Cortex of kidney (tissue), 1 donor: ENCODE results near the gene RAB3A.
"Not testable (repeated sequence)": the region's sequence is repeated elsewhere in the genome, so short reads cannot be mapped to it uniquely, and the experiment has no call there.

Source experiments
- DNase-seq: peaks from one replicate; lab custom pipeline; 2025; lab: John Stamatoyannopoulos, UW

The RAB3A gene

GRCh38 chr19:18223860-18224524, 20.1 kb upstream of the RAB3A start:
- no peak for DNase-seq

- no peak for DNase-seq
Observed at GRCh38 chr19:18221815-18222725, 18.2 kb upstream of the RAB3A start.

- no peak for DNase-seq
Observed at GRCh38 chr19:18220632-18221275, 16.9 kb upstream of the RAB3A start.

DNA sequence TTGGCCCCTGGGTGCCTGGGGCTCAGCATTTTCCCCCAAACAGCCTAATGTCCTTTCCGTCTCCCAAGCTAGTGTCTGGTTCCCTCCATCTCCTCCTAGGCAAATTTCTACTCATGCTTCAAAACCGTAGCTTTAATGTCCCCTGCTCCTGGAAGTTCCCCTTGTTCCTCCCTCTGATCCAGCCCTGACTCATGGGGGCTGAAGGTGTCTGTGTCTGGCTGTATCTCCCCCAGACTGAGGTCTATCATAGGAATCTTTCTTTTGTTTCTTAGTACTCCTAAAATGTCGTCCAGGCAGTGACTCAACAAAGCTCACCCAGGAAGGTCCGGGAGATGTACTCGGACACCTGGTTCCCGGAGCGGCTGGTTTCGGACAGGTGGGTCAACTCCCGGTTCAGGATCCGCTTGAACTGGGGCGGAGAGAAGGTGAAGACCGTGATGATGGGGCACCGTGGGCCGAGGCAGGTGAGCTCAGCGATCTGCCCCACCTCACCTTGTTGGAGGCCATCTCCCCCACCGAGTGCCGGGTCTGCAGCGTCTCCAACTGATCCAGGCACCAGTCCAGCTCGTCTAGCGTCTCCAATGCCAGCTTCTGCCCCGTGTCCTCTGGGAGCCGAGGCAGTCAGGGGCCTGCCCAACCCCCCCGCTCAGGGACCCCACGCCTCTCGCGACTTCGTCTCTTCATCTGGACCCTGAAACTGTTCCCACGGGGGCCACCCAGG, 16.2 kb upstream of the RAB3A start:
- no peak for DNase-seq

DNA sequence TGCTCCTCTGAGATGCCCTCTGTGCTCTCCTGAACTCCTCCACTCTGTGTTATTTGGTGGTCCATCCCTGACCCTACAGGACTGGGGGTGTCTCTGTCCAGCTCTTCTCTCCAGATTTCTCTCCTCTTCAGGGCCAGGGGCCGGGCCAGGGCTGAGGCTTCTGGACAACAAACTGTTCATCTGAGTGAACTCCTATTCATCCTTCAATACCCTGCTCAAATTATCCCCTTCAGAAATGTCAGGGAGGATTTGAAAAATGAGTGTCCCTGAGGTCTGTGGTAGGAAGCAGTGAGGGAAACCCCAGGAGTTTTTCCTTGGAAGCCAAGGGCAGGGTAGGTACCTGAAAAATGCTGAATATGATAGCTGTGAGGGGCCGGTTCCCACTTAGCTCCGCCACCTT, 14.8 kb upstream of the RAB3A start:
- DNase-seq = no peak

GRCh38 chr19:18218159-18218558, 14.3 kb upstream of the RAB3A start:
- no peak for DNase-seq

GRCh38 chr19:18216789-18217188, 12.9 kb upstream of the RAB3A start:
- no peak for DNase-seq

DNA sequence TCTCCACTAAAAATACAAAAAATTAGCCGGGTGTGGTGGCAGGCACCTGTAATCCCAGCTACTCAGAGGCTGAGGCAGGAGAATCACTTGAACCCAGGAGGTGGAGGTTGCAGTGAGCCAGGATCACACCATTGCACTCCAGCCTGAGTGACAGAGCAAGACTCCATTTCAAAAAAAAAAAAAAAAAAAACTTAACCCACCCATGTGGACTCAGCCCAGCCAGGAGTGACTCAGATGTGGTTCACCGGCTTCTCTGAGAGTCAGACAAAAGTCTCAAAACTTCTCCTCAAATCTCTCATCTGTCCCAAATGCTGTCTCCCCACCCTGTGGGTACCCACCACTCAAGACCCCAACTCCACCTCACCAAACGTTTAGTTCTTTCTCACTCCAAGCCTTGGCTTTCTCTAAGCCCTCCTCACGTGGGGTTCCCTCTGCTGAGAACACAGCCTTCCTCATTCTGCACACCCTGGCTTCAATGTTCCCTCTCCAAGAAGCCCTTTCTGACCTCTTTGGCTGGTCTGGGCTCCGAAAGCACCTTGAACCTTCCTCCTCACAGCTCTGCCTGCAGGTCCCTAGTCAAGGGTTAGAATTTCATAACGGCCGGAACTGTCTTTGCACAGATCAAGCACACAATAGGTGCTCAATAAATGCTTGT, 11.1 kb upstream of the RAB3A start:
- no peak for DNase-seq

GRCh38 chr19:18211683-18212082, 7.8 kb upstream of the RAB3A start:
- no peak for DNase-seq

DNA sequence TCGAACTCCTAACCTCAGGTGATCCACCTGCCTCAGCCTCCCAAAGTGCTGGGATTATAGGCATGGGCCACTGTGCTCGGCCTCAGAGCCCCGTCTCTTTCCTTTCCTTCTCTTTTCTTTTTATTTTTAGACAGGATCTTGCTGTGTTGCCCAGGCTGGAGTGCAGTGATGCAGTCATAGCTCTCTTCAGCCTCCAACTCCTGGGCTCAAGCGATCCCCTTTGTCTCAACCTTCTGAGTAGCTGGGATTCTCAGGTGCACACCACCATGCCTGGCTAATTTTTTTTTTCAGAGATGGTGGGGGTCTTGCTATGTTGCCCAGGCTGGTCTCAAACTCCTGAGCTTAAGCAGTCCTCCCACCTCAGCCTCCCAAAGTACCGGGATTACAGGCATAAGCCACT, 6.1 kb upstream of the RAB3A start:
- not testable (repeated sequence) for DNase-seq

GRCh38 chr19:18208098-18208951, 4.5 kb upstream of the RAB3A start:
- no peak for DNase-seq

DNA sequence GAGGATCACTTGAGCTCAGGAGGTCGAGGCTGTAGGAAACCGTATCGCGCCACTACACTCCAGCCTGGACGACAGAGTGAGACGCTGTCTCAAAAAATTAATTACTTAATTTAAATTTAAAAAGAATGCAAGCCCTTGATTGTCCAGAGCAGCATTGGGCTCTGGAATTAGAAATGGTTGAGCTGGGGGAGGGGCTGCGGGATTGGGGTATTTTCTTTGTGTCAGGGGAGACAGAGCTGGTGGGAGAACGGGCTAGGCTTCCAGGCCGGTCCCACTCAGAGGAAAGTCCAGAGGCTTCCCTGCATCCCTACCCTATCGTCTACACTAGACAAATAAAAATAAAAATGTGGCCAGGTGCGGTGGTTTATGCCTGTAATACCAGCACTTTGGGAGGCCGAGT, 2.2 kb upstream of the RAB3A start:
- no peak for DNase-seq

DNA sequence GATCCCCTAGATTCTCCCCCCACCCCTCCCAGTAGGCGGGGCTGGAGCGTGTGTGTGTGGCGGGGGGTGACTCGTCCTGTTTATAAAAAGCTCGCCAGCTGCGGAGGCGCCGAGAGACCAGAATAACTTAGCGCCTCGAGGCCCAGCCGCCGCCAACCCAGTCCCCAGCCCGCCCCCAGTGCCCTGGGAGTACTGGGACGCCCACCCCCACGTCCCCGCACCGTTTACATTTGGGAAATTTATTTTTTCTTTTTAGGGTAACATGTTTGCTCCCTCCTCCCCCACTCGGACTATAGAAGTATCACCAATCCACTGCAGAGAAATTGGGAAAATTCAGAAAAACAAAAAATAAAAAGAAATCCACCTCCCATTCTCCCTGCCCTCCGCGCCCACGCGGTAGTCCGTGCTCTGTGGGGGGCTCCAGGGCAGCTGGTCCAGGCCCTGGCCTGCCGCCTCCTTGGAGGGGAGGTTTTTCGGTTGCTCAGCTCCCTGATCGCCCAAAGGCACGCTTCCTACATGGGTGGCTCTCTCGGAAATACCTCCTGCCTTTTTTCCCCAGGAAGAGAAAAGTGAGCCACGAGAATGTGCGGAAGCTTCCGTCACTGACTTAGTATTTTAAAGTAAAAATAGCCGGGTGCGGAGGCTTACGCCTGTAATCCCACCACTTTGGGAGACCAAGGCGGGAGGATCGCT, 1.5 kb upstream of the RAB3A start:
- DNase-seq = no peak

DNA sequence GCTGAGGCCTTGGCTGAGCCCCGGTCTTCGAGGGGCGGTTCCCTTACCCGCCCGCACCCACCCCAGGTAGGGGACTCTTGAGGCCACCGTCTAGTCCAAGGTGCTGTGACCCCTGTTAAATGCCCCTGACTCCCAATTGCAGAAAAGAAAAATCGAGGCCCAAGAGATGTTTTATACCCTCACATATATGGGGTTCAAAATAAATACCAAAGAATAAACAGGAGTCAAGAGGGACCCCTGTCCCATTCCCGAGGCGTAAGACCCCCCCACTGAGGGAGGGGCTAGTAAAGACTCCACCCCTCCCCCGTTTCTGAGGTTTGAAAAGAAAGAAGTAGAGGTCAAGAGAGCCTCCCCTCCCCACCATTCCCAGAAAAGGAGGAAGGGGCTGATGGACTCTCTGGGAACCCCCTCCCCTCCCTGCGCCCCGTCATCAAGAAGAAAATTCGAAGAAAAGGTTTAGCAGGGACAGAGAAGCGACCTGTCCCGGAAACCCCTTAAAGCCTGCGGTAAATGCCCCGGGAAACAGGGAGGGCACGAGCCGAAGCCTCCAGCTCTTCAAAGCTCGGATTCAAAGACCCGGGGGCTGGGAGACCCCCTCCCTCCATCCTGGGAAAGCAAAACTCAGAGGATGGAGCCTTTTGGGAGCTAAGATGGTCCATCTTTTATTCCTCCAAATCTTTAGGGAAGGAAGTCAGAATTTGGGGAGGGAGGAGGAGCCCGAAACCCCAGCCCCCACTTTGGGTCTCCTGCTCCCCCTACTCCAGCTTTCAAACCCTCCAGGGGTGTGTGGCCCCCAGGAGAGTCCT, 755 bp upstream of the RAB3A start:
- no peak for DNase-seq

- DNase-seq = no peak
Observed at GRCh38 chr19:18203408-18203862, 407 bp downstream of the RAB3A start.

DNA sequence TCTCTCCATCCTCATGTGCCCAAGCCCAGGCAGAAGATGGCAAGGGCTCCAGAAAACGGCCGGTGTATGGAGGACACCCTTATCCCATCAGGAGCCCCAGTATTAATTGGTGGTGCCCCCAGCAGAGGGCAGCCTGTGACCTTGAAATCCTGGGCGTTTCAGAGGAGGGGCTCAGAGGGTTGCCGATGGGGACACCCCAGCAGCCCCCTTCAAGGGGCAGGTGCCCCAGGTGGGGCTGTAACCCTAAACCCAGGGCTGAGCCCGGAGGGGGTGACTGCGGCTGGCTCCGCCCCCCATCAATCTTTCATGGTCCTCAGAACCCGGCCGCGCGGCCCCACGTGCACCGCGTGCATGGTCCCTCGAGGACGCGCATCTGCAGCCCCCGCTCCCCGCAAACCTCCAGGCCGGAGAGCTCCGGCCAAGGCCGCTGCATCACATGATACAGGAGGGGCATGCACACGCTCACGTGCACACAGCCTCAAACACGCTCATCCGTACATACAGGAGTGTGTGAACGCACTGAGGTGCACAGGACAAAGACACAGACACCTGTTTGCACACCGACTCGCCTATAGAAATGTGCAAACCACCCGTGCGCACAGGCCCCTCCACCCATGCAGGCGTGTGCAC, 949 bp downstream of the RAB3A start:
- DNase-seq = no peak

DNA sequence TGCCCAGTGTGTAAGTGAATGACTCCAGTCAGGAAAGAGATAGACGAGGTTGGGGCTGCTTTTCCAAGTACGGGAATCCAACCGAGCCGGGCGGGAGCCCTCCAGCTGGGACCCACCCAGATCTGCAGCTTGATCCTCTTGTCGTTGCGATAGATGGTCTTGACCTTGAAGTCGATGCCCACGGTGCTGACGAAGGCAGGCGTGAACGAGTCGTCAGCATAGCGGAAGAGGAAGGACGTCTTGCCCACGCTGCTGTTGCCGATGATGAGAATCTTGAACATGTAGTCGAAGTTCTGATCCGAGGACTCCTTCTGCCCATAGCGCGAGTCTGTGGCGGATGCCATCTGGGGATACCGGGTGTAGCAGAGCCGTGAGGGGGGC, 1.5 kb downstream of the RAB3A start:
- no peak for DNase-seq

DNA sequence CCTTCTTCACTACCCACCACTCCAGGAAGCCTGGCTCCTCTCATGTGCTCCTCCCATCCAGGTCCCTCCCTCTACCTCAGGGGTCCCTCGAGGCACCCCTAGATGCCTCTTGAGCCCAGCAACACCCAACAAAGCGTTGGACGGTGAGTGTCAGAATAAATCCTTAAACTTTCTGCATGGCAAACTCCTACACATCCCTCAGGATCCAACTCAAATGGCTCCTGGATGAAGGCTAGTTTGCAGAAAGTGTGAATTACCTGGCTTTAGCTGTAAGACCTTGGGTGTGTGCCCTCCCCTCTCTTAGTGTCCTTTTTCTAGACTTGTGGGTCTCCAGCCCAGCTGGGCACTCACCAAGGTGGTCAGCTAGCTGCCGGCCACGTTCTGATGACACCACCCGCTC, 5.5 kb downstream of the RAB3A start:
- no peak for DNase-seq

DNA sequence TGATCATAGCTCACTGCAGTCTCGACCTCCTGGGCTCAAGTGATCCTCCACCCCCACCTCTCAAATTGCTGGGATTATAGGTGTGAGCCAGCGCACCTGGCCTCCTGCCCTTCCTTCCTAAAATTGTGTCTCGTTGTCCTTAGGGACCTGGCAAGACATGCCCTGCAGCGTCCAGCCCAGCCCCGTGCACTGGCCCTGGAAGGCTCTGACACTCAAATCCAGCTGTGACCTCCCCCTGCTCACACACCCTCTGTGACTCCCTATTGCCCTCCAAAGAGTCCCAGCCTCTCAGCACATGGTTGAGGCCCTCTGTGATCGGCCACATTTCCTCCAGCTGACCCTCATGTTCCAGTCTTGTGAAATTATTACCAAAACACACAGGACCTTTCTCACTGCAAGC, 5.9 kb downstream of the RAB3A start:
- DNase-seq = no peak
